GM18505 (cell line): ENCODE data around the gene TELO2.

Experiments used
- ATAC-seq: cut with Tn5 transposase; IDR thresholded peaks from one replicate; pipeline ENCODE4 v1.9.1; 2021; ENCODE audit not compliant: unreplicated experiment
- POLR2A ChIP-seq: IDR thresholded peaks from 4 replicates; pipeline ENCODE4 v1.6.1; 2011; ENCODE audit warnings: borderline replicate concordance; ENCODE audit not compliant: insufficient read depth, insufficient read length; ENCODE audit errors: extremely low read depth

TELO2 gene

DNA sequence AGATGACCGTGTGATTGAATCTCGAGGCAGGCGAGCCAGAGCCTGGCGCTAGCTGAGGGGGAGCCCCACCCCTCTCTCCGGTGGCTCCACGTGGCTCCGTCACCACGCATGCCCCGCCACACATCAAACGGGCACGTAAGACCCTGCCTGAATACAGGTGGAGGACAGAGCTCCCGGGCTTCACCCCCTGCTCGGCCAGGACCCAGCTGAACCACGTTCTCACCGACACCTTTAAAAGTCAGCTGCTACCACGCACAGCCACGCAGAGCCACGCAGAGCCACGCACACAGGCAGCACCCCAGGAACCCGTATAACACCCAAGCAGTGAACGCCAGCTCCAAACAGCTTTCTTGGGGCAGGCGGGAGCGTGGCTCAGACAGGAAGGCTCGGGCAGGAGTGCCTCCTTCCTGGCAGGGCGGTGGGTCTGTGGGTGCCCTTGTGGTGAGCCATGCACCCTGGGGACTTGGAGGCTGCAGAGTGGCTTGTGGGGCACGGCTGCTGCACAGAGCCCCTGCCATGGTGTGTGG lies 44.7 kb downstream of the TELO2 start:
- TF ChIP-seq POLR2A, result no peak
- ATAC-seq, result no peak

DNA sequence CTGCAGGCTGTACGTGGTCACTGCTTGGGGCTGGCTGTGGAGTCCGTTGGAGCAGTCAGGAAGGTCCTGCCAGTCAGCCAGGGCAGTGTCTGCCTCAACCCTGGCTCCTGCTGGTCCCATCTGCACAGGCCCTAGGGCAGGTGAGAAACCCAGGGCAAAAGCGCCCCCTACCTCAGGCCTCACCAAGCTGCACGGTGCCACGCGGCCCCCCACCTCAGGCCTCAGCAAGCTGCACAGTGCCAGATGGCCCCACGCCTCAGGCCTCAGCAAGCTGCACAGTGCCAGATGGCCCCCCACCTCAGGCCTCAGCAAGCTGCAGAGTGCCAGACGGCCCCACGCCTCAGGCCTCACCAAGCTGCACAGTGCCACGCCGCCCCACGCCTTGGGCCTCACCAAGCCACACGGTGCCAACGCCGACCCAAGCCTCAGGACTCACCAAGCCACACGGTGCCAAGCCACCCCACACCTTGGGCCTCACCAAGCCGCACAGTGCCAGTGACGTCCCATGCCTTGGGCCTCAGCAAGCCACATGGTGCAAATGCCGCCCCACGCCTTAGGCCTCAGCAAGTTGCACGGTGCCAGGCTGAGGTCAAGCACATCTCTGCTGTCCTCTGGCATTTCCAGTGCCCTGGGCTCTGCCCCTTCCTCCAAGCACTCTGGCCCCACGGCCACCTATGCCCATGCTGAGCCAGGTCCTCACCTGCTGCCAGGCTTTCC lies 45.8 kb downstream of the TELO2 start:
- no peak for ATAC-seq
- no peak for TF ChIP-seq POLR2A

DNA sequence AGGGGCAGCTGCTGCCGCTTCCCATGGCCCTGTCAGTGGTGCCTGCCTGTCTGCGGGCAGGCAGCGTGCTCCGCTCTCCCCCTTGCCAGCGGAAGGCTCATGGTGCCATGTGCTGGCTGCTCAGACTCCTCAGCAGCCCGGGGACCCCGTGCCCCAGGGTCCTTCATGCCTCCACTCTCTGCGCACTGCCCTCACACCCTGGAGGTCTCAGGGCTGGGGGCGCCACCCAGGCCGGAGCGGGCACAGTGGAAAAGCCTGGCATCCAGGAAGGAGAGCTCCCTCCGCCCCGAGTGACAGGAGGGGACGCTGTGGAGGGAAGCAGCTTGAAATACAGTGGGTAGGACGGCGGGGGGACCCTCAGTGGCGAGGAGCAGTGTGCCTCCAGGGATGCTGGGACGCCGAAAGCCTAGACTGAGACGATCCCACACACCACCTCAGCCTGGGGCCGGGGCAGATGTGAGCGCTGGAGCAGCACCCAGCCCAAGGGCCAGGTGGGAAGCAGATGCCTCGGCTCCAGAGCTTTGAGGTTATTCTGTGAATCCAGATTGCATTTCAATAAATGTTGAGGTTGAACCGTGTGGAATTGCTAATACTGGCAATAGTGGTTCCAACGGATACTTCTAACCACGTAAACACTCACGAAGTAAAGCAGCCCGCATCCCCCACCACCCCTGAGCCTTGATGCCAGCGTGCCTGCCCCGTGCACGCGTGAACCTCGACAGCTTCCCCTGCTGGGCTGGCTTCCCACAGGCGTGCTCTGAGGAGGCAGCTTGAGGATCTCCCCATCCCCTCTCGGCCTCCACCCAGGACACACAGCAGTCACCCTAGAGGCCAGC lies 46.8 kb downstream of the TELO2 start:
- TF ChIP-seq POLR2A, result no peak
- ATAC-seq, result no peak

DNA sequence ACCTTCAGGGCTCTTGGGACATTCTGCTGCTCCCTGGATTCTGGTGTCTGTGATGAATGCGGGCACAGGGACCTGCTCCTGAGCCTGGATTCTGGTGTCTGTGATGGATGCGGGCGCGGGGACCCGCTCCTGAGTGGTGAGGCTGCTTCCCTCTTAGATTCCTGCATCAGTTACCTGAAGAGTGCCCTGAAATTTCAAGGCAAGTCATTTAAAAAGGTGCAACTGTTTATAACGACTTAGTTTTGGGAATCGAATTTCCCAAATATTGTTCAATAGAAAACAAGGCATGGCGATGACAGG lies 47.3 kb downstream of the TELO2 start:
- no peak for ATAC-seq
- TF ChIP-seq POLR2A, result no peak

DNA sequence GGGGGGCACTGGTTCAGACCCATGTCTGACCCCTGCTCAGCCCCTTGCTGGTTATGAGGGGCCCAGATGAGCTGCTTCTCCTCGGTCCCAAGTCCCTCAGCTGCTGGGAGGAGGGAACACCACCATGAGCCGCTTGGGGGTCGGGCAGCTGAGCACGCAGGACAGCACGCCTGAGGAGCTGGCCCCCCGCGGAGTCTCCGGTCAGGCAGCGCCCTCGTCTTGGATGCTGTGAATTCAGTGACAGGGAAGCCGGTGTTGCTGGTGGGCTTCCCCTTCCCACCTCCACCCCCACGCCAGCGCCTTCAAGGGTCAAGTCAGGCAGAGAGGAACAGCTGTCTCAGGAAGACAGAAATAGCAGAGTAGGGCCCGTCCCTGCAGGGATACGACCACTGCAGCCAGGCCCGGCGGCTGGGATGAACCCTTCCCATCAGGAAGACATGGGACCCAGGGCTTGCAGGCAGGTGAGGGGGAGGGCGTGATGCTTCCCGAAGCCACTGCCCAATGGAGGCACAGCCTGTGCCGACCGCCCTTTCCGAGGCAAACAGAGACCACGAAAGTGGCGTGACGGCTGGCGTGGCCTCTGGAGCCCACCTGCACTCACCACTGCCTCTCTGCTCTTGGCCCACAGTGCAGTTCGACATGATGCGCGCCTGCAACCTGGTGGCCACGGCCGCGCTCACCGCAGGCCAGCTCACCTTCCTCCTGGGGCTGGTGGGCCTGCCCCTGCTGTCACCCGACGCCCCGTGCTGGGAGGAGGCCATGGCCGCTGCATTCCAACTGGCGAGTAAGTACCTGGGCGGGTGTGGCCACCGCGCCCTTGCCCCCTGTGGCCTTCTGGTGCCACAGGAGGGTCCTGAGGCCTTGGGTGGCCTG lies 48.4 kb downstream of the TELO2 start:
- ATAC-seq, result no peak
- no peak for TF ChIP-seq POLR2A

DNA sequence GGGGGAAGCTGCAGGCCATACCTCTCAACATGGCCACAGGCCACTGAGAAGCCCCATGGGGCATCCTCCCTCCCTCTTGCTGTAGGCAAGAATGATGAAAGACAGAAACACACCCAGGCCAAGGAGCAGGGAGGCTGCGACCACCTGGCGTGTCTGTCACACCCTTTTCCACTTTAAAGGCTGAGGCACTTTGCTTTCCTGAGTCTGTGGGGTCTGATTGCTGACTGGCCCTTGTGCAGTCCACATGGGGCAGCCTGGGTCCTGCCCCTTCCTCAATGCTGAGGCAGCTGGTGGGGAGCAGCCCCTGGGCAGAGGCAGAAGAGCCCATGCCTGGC lies 49.0 kb downstream of the TELO2 start:
- TF ChIP-seq POLR2A, result no peak

DNA sequence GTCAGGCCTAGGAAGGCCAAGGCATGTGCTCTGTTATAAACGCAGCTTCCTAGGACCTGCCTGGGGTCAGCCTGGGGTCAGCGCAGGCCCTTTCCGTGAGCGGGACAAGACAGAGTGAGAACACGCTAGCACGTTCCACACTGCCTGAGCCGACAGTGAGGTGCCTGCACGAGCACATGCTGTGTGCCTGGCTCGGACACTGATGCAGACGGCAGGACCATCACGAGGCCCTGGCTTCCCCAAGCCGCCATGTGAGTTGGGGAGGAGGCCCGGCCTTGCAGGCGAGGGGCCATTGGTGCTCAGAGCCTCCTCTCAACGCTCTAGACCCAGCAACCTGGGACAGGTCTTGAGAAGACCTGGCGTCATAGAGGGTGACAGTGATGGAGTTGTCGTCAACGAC lies 49.4 kb downstream of the TELO2 start:
- no peak for TF ChIP-seq POLR2A
- no peak for ATAC-seq

More for the DNA sequence above, 49.0 kb downstream of the TELO2 start:
- no peak for ATAC-seq

DNA sequence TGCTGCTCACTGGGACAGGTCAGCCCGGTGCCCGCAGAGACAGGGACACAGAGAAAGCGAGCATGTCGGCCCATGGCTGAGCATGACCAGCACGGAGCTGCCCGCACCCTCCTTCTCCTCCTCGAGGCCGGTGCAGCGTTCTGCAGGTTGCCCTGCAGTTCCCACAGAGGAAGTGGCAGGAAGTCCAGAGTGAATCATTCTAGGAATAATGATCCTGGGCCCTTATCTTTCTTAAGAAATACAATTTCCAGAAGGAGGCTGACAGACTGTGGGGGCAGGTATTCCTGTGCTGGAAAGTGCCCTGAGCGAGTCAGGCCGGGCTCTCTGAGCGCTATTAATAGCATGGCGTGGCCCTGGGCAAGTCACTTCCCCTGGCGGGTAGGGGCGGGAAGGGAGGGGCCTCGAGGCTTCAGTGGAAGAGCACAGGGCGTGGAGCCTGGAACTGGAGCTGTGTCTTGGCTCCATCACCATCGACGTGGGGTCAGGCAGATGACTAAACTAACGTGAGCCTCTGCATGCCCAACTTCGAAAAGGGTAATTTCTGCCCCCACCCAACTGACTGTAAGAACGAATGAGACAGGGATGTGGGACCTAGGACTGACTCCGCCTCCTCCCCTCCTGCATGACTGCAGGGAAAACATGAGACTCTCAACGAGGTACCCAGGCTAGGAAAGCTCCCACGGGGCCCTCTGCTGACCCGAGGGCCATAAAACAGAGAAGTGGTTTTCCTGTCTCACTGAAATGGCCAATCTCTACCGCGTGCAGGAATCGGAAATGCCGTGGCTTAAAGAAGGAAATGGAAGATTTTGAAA lies 50.1 kb downstream of the TELO2 start:
- ATAC-seq, result no peak
- TF ChIP-seq POLR2A, result no peak

DNA sequence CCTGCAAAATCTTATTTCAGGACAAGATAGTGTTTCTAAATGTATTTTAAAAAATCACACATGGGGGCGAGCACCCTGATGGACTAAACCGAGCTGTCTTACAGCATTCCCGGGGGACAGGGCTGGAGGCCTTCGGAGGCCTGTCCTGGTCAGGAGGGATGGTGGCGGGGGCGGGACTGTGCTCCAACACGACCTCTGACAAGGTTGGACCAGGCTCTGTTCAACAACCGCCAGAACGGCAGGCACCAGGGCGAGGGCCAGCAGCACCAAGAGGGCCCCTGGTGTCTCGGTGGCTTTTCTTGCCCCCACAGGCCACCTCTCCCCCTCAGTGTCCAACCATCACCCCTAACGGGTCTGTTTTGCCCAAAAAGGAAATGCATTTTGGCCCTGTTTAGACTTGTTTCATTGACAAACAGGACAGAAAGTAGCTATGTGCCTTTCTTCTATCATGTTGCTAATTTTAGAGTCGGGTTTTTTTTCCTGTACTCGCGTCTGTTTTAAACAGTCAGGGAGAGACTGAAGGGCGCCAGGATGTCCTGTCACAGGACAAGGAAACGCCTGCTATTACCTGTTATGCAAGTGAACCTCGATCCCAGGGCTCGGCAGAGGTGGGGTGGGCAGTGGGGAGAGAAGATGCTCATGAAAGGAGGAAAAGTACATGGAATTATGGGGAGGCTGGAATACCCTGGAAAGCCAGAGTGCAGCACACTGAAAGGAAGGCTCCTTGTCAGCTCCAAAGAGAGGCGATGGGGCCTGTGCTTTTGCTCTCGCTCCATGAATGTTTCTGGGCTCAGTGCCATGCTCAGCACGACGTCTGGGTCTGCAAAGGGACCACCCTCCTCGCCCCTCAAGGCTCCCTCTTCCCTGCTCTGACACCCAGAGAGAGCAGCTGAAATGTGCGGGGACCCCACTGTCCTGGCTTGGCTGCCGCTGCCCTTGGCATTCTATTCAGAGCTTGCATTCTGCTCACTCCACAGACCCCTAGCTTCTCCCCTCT lies 52.2 kb downstream of the TELO2 start:
- TF ChIP-seq POLR2A, result no peak
- ATAC-seq, result no peak

DNA sequence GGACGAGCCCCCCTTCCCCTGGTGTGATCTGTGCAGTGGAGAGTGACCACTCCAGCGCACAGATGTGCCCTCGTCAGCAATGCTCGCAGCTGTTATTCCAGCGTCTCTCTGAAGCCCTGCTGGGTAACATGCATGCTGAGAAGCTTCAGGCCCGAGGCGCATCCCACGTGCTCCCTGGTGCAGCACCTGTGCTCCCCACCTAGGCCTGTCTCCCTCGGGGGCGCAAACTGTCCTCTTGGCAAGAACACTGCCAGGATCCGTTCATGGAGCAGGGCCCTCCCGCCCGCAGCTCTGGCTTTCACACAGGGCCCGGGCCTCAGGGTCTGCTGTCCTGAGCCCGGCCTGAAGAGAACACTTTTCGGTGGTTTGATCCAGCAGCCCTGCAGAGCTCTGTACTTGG lies 53.3 kb downstream of the TELO2 start:
- no peak for ATAC-seq
- TF ChIP-seq POLR2A, result no peak

DNA sequence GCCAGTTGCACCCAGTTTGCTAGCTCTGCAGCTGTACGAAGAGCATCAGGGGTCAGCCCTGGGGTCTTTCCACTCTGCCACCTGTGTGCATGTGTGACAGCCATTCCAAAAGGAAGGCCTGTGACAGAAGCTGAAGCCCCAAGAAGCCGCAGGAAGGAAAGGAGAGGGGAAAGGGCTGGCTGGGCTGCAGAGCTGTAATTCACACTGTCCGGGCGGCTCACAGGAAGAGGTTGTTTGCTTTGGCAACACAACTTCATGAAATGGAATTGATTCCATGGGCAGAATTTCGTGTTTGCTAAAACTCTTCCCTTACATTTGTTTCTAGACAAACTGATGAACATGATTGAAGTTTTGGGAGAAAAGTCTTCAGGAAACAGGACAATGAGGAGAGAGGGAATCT lies 55.1 kb downstream of the TELO2 start:
- no peak for ATAC-seq
- TF ChIP-seq POLR2A, result no peak

DNA sequence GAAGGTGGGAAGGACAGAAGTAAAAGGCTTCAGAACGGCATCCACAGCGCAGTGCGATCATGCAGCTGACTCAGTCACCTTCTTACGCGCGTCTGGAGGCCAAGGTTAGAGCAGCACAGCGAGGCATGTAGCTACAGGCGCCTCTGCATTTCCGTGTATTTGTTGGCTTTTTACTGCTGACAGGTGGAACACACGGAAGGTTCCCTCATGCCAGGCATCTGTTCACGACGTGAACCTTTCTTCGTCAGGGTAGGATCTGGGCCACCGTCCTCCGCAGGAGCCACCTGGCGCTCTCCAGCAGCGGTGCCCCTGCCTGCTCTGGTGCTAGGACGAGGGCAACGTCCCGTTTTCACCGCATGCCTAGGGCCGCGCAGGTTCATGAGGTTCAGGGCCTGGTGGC lies 55.6 kb downstream of the TELO2 start:
- no peak for TF ChIP-seq POLR2A

More for the DNA sequence above, 55.6 kb downstream of the TELO2 start:
- no peak for ATAC-seq
